ENCODE data around the gene ABCB11.

GRCh38 chr2:169011698-169012097 lies 19.4 kb downstream of the ABCB11 start:
- no peak for TF ChIP-seq CTCF (IDR thresholded peaks at IDR 0.05 in 4 of 5, conservative IDR thresholded peaks at IDR 0.05 in 1 of 5)
- no peak for TF ChIP-seq POLR2A (IDR thresholded peaks at IDR 0.05)

Data from gastrocnemius medialis (tissue), 4 donors.